HL-60 (cell line): ENCODE measurements around the gene NPEPL1.

Experiments used
- GABPA ChIP-seq: IDR thresholded peaks from 2 replicates; pipeline ENCODE4 v1.6.1; 2012; ENCODE audit warnings: low read depth
- POLR2AphosphoS5 ChIP-seq: IDR thresholded peaks from 2 replicates; pipeline ENCODE4 v1.6.1; 2012; ENCODE audit warnings: low read depth
- TF ChIP-seq, protein P1 (sequence below): IDR thresholded peaks from one replicate; pipeline ENCODE4 v1.5.1; 2011; ENCODE audit warnings: low read length, control low read depth, inconsistent platforms; ENCODE audit not compliant: insufficient read depth
- TF ChIP-seq, protein P2 (sequence below): IDR thresholded peaks from 2 replicates; pipeline ENCODE4 v1.6.1; 2012; ENCODE audit warnings: low read depth; ENCODE audit not compliant: insufficient replicate concordance

DNA sequence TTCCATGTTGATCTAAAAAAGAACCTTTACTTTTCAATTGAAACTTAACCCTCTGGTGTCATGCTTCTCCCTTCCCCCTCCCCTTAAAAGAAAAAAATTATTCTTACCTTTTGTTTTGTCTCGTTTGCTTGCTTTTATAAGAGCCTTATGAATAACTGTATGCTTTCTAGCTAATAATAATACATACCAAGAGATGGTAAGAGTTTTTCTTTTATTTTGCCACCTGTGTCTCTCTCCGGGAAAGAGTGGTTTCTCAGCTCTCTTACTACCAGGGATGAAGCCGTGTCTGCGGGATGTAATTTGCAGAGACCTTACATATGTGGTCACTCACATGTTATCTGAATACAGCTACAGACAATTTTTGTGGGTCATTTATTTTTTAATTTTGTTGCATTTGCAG is 33.8 kb upstream of the NPEPL1 start:
- TF ChIP-seq, protein P1, sequence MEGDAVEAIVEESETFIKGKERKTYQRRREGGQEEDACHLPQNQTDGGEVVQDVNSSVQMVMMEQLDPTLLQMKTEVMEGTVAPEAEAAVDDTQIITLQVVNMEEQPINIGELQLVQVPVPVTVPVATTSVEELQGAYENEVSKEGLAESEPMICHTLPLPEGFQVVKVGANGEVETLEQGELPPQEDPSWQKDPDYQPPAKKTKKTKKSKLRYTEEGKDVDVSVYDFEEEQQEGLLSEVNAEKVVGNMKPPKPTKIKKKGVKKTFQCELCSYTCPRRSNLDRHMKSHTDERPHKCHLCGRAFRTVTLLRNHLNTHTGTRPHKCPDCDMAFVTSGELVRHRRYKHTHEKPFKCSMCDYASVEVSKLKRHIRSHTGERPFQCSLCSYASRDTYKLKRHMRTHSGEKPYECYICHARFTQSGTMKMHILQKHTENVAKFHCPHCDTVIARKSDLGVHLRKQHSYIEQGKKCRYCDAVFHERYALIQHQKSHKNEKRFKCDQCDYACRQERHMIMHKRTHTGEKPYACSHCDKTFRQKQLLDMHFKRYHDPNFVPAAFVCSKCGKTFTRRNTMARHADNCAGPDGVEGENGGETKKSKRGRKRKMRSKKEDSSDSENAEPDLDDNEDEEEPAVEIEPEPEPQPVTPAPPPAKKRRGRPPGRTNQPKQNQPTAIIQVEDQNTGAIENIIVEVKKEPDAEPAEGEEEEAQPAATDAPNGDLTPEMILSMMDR = no peak
- TF ChIP-seq POLR2AphosphoS5 (no peak), GABPA (no peak)
- TF ChIP-seq, protein P2, sequence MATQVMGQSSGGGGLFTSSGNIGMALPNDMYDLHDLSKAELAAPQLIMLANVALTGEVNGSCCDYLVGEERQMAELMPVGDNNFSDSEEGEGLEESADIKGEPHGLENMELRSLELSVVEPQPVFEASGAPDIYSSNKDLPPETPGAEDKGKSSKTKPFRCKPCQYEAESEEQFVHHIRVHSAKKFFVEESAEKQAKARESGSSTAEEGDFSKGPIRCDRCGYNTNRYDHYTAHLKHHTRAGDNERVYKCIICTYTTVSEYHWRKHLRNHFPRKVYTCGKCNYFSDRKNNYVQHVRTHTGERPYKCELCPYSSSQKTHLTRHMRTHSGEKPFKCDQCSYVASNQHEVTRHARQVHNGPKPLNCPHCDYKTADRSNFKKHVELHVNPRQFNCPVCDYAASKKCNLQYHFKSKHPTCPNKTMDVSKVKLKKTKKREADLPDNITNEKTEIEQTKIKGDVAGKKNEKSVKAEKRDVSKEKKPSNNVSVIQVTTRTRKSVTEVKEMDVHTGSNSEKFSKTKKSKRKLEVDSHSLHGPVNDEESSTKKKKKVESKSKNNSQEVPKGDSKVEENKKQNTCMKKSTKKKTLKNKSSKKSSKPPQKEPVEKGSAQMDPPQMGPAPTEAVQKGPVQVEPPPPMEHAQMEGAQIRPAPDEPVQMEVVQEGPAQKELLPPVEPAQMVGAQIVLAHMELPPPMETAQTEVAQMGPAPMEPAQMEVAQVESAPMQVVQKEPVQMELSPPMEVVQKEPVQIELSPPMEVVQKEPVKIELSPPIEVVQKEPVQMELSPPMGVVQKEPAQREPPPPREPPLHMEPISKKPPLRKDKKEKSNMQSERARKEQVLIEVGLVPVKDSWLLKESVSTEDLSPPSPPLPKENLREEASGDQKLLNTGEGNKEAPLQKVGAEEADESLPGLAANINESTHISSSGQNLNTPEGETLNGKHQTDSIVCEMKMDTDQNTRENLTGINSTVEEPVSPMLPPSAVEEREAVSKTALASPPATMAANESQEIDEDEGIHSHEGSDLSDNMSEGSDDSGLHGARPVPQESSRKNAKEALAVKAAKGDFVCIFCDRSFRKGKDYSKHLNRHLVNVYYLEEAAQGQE = no peak
